Fibroblast of peridontal ligament (primary cell): Measurements from ENCODE around the gene EIF3K.

Experiments used
- DNase-seq: peaks from one replicate; pipeline ENCODE4 v3.0.0-alpha.2; 2010; ENCODE audit errors: extremely low read depth

Gene EIF3K

GRCh38 chr19:38684078-38684861, 65.3 kb downstream of the EIF3K start:
- DNase-seq = peak; percentile 93

- no peak for DNase-seq
Measured at GRCh38 chr19:38684862-38685665, 66.1 kb downstream of the EIF3K start.

- DNase-seq = peak; percentile 75
Measured at GRCh38 chr19:38685666-38686529, 66.9 kb downstream of the EIF3K start.

GRCh38 chr19:38686530-38686888, 67.5 kb downstream of the EIF3K start:
- no peak for DNase-seq
